Esophagus muscularis mucosa (tissue), 4 donors: Measurements from ENCODE around the gene BBIP1. TPM values are rescaled to one million over a fixed set of nuclear protein-coding genes. Genes with fewer than 3 reads are reported as not detected.
"Not testable (repeated sequence)": the region's sequence is repeated elsewhere in the genome, so short reads cannot be mapped to it uniquely, and the experiment has no call there.

Experiments used
- DNase-seq: peaks from one replicate; pipeline ENCODE4 v3.0.0-alpha.2; 2017; ENCODE audit errors: extremely low spot score
- H3K27ac ChIP-seq, 4 donors: fragments of 200-600 bp; sonication (generic); replicated peaks in 1 of 4; 1 replicate in 3 of 4; 2 replicates in 1 of 4; pipeline ENCODE4 v1.5.1; 2016 to 2019; ENCODE audit warnings: mild to moderate bottlenecking in 1 of 4
- H3K27me3 ChIP-seq, 4 donors: fragments of 200-600 bp; sonication (generic); one replicate each; pipeline versions ENCODE4 v1.5.1 to v1.6.0; 2016 to 2019
- H3K36me3 ChIP-seq, 4 donors: fragments of 200-600 bp; sonication (generic); one replicate each; pipeline ENCODE4 v1.5.1; 2016 to 2019
- H3K4me1 ChIP-seq, 4 donors: fragments of 200-600 bp; sonication (generic); one replicate each; pipeline ENCODE4 v1.5.1; 2016 to 2019
- H3K4me3 ChIP-seq, 4 donors: fragments of 200-600 bp; sonication (generic); 1 replicate in 2 of 4; 2 replicates in 2 of 4; pipeline ENCODE4 v1.5.1; 2016 to 2019; ENCODE audit warnings: mild to moderate bottlenecking in 4 of 4, moderate library complexity in 1 of 4
- H3K9me3 ChIP-seq, 4 donors: fragments of 200-600 bp; sonication (generic); 1 replicate in 3 of 4; 2 replicates in 1 of 4; pipeline ENCODE4 v1.5.1; 2016 to 2019
- EP300 ChIP-seq: sonication (generic); formaldehyde crosslinking; IDR thresholded peaks from one replicate; pipeline ENCODE4 v1.6.1; 2017; ENCODE audit warnings: antibody characterized with exemption
- POLR2A ChIP-seq: fragments of 450-650 bp; IDR thresholded peaks from one replicate; pipeline ENCODE4 v1.6.1; 2017; ENCODE audit warnings: antibody characterized with exemption, moderate library complexity, mild to moderate bottlenecking, low read depth
- POLR2AphosphoS5 ChIP-seq, 2 donors: sonication (generic); formaldehyde crosslinking; IDR thresholded peaks; one replicate each; pipeline ENCODE4 v1.6.1; 2017; ENCODE audit warnings: antibody characterized with exemption in 2 of 2
- WGBS: methylation state at CpG from one replicate; pipeline ENCODE4 v1.1.5; 2018; 5-methylcytosine and 5-hydroxymethylcytosine counted together
- intact Hi-C: fragments of 100-400 bp; cut with DNase I; formaldehyde crosslinking; loops from one replicate; pipeline ENCODE4 v1.15.1; 2023
- total RNA-seq, 4 donors: library from RNA; depleted of rRNA; stranded (reverse); fragments of >200 nt; gene quantifications; one replicate each; pipeline versions ENCODE4 v1.1.0 to v1.2.1, GENCODE V29; 2016
- TF ChIP-seq, protein P1 (sequence below), 3 experiments: fragments of 200-600 bp in 2 of 3; fragments of 450-650 bp in 1 of 3; sonication (generic) in 2 of 3; IDR thresholded peaks; one replicate each; pipeline ENCODE4 v1.5.1; 2017 to 2019; ENCODE audit warnings: antibody characterized with exemption in 3 of 3, mild to moderate bottlenecking in 2 of 3, moderate library complexity in 1 of 3

The BBIP1 gene
- total RNA-seq, 4 donors from 2014 or later, result 17.6 to 29.5 (median 27.0) TPM

DNA sequence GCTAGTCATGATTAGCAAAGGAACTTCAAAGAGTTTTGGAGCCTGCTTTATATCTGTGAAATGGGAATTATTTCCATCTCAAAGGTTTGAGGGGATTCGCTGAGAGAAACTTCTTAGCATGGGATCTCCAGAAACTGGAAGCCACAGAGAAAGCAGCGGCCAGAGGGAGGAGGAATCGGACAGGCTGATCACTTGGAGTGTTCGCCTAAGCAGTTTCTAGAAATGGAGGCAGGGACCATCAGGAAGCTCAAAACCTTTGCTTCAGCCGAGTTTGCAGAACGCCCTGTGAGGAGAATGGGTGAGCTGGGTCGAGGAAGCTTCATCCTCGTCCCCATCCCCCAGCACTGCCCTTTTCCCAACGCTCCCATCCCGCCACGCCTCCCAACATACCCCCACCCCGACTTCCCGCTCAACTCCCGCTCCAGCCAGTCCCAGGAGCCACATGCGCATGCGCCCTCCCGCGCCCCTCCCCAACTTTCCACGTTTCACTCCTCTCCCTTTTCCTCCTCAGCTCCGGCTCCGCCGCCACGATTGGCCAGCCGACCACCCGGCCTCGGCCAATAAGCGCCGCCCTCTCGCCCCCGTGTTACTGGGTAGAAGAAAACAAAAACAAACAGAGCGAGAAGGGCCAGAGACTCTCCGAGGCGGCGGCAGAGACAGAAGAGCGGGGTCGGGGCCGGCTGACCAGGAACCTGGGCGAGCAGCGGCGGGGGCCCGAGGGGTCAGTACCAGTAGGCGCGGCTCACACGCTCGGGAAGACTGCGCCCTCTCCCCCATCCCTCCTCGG, 47.5 kb downstream of the BBIP1 start, which contains the start of gene PDCD4:
PDCD4 (plus strand) TSS at position 631 of the 787 bp plus-strand sequence. CDS start 4,100 bp downstream, outside the sequence.
- H3K4me3 ChIP-seq, result peak within 1 kb of the TSS; percentile 96 to 100 (median 99)
- H3K9me3 ChIP-seq, result no peaks in the 10 kb centered on the region
- H3K36me3 ChIP-seq, result peaks cover 0 to 2% (median 0%) of the 10 kb centered on the region in 4 donors
- H3K27ac ChIP-seq, result peak within 1 kb of the TSS; percentile 97 to 100 (median 99)
- TF ChIP-seq POLR2AphosphoS5 (IDR thresholded peaks at IDR 0.05) (peak; percentile 94 to 98), POLR2A (peak; percentile 70)
- TF ChIP-seq, protein P1, sequence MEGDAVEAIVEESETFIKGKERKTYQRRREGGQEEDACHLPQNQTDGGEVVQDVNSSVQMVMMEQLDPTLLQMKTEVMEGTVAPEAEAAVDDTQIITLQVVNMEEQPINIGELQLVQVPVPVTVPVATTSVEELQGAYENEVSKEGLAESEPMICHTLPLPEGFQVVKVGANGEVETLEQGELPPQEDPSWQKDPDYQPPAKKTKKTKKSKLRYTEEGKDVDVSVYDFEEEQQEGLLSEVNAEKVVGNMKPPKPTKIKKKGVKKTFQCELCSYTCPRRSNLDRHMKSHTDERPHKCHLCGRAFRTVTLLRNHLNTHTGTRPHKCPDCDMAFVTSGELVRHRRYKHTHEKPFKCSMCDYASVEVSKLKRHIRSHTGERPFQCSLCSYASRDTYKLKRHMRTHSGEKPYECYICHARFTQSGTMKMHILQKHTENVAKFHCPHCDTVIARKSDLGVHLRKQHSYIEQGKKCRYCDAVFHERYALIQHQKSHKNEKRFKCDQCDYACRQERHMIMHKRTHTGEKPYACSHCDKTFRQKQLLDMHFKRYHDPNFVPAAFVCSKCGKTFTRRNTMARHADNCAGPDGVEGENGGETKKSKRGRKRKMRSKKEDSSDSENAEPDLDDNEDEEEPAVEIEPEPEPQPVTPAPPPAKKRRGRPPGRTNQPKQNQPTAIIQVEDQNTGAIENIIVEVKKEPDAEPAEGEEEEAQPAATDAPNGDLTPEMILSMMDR (IDR thresholded peaks at IDR 0.05), result no peak
- intact Hi-C loops, result loop anchor here (5.0 kb wide), 3 partner anchors 44 to 69 kb away; partner anchors contain the start of genes BBIP1 and SHOC2
- peak; percentile 100 for DNase-seq
- no peaks in the 10 kb centered on the region for H3K27me3 ChIP-seq
- WGBS, result 1% methylated on average over 46 of the region's 47 CpGs
- peaks cover 15 to 41% (median 38%) of the 10 kb centered on the region in 4 donors for H3K4me1 ChIP-seq

DNA sequence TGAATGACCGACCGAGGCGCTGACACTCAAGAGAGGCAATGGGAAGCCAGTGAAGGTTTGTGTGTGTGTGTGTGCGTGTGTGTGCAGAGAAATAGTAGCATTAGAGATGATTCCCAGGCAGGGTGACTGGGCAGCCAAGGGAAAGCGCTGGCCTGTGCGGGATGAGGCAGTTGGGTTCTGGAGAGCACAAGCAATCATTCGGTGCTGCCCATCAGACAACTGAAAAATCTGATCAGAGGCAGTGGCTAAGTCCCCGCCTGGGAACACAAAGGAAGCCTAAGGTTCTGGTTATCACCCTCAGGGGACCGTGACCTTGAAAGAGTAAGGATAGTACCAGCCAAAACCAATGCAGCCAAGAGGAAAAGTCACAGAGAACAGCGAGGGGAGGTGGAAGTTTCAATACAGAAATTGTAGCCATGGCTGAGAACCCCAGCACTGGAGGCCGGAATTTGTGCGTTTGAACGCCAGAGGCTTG, 48.1 kb downstream of the BBIP1 start:
- peaks cover 15 to 38% (median 35%) of the 10 kb centered on the region in 4 donors for H3K4me1 ChIP-seq
- WGBS, result 68% methylated on average over 13 of the region's 13 CpGs
- intact Hi-C loops, result loop anchor here (5.0 kb wide), 3 partner anchors 44 to 69 kb away; partner anchors contain the start of genes BBIP1 and SHOC2
- TF ChIP-seq, protein P1 (IDR thresholded peaks at IDR 0.05), result no peak
- TF ChIP-seq POLR2A, result no peak
- no peak for TF ChIP-seq EP300
- no peak for TF ChIP-seq POLR2AphosphoS5 (IDR thresholded peaks at IDR 0.05)
- peak overlapping the region; percentile 96 to 100 (median 99) for H3K4me3 ChIP-seq
- no peaks in the 10 kb centered on the region for H3K9me3 ChIP-seq
- peak overlapping the region; percentile 97 to 100 (median 99) for H3K27ac ChIP-seq
- no peaks in the 10 kb centered on the region for H3K36me3 ChIP-seq
- no peaks in the 10 kb centered on the region for H3K27me3 ChIP-seq
- no peak for DNase-seq

DNA sequence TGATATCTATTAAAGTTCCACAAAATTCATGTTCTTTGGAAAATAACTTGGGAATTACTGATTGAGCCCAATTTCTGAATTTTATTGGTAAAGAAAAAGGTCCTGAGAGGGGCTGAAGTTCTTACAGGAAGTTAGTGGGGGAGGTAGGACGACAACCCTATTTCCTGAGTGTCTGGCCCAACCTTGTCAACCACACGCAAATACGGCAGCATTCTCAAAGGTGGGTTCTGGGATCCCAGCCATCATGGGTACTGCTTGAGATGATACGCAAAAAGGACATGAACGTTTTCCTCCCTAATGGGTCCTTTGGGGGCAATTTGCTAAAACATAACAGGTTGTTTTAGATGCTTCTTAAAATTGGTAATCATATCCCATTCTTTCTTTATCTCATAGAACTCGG, 50.0 kb downstream of the BBIP1 start:
- Histone ChIP-seq H3K4me3 (no peak overlapping the region), H3K27ac (no peak overlapping the region), H3K36me3 (no peaks in the 10 kb centered on the region), H3K4me1 (peaks cover 14 to 34% (median 31%) of the 10 kb centered on the region in 4 donors), H3K27me3 (no peaks in the 10 kb centered on the region), H3K9me3 (no peaks in the 10 kb centered on the region)
- DNase-seq, result no peak
- 75% methylated on average over 6 of the region's 6 CpGs for WGBS
- intact Hi-C loops, result no loop called here
- TF ChIP-seq EP300 (no peak), POLR2A (no peak), POLR2AphosphoS5 (IDR thresholded peaks at IDR 0.05) (no peak)
- TF ChIP-seq, protein P1 (IDR thresholded peaks at IDR 0.05), result no peak

DNA sequence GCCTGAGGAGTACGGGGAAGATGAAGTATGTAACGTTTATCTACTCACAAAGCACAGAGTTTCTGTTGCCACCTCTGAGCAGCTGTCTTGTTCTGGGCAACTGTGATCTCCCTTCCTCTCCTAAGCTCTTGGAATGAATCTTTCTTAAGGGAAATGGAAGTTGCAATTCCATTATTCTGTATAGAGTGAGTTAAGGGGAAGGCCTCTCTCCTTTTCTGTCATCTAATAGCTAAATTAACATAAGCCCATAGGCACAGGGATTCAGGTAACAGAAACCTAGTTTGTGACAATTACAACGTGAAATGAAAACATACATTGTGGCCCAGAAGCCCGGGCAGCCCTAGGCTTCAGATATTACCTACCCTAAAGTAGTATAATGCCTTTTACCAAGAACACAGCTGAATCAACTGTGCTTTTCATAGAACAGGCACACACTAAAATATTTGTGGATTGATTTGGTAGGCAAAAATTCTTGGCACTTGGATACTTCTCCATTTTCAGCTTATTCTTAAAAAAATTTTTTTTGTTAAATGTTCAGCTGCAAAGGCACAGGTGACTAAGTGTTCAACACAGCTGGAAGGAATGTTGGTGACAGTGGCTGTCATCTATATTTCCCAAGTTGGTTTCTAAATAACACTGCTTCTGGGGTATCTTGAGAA, 51.0 kb downstream of the BBIP1 start:
- peaks cover 14 to 29% (median 29%) of the 10 kb centered on the region in 4 donors for H3K4me1 ChIP-seq
- intact Hi-C loops, result no loop called here

DNA sequence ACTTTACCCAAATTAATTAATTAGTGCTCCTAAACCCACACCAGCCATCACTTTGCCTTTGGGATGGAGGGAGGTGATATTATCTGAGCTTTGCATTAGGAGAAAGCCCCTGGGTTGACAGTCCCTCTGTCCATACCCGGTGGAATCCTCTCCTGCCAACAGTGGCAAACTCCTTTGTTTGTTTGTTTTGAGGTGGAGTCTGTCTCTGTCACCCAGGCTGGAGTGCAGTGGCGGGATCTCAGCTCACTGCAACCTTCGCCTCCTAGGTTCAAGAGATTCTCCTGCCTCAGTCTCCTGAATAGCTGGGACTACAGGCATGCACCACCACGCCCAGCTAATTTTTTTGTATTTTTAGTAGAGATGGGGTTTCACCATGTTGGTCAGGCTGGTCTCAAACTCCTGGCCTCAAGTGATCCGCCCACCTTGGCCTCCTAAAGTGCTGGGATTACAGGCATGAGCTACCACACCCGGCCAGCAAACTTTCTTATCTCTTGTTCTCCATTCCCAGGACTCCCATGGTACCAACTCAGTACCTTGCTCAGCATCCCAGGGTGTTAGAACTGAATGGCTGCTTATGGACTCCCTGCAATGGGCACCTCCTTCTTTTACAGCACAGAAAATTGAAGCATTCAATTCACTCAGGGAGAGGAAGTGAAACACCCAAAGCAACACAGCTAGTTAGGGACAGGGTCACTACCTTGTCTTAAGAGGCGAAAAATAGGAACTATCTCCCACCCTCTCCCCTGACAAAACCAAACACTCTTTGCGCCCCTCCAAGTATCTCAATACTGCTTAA, 51.8 kb downstream of the BBIP1 start:
- H3K4me3 ChIP-seq, H3K36me3 ChIP-seq, DNase-seq, H3K9me3 ChIP-seq, intact Hi-C loops, H3K27me3 ChIP-seq: not testable (repeated sequence)
- WGBS, result 82% methylated on average over 8 of the region's 8 CpGs
- Histone ChIP-seq H3K4me1 (peaks cover 14 to 29% (median 29%) of the 10 kb centered on the region in 4 donors), H3K27ac (peak overlapping the region; percentile 18 to 43 (median 26))

More for the DNA sequence above, 51.0 kb downstream of the BBIP1 start:
- DNase-seq, result no peak
- Histone ChIP-seq H3K36me3 (no peaks in the 10 kb centered on the region), H3K4me3 (no peak overlapping the region), H3K27ac (peak overlapping the region; percentile 18 to 43 (median 26)), H3K27me3 (no peaks in the 10 kb centered on the region), H3K9me3 (no peaks in the 10 kb centered on the region)
- no peak for TF ChIP-seq POLR2AphosphoS5 (IDR thresholded peaks at IDR 0.05)
- TF ChIP-seq POLR2A, result no peak
- TF ChIP-seq, protein P1 (IDR thresholded peaks at IDR 0.05), result no peak
- whole genome bisulfite sequencing, result 77% methylated on average over 4 of the region's 4 CpGs
